HL-60 (cell line): ENCODE measurements around the gene TSPEAR.

Source experiments
- CTCF ChIP-seq: IDR thresholded peaks from one replicate; pipeline ENCODE4 v1.5.1; 2011; ENCODE audit warnings: low read length, control low read depth, inconsistent platforms; ENCODE audit not compliant: insufficient read depth
- GABPA ChIP-seq: IDR thresholded peaks from 2 replicates; pipeline ENCODE4 v1.6.1; 2012; ENCODE audit warnings: low read depth
- POLR2AphosphoS5 ChIP-seq: IDR thresholded peaks from 2 replicates; pipeline ENCODE4 v1.6.1; 2012; ENCODE audit warnings: low read depth
- REST ChIP-seq: IDR thresholded peaks from 2 replicates; pipeline ENCODE4 v1.6.1; 2012; ENCODE audit warnings: low read depth; ENCODE audit not compliant: insufficient replicate concordance
- SPI1 ChIP-seq: IDR thresholded peaks from 2 replicates; pipeline ENCODE4 v1.6.1; 2012; ENCODE audit warnings: low read depth, mild to moderate bottlenecking, borderline replicate concordance

- no peak for TF ChIP-seq REST
- TF ChIP-seq CTCF: no peak
- no peak for TF ChIP-seq POLR2AphosphoS5
- no peak for TF ChIP-seq GABPA
- TF ChIP-seq SPI1: no peak
Measured at GRCh38 chr21:44532712-44533111, 178.7 kb downstream of the TSPEAR start.
